Hippocampal formation (tissue), 2 donors: ENCODE measurements around the gene PTPA.
"Not testable (repeated sequence)": the region's sequence is repeated elsewhere in the genome, so short reads cannot be mapped to it uniquely, and the experiment has no call there.

Source experiments
- DNase-seq, 2 donors: peaks; one replicate each; lab custom pipeline; 2025; lab: John Stamatoyannopoulos, UW

PTPA gene

DNA sequence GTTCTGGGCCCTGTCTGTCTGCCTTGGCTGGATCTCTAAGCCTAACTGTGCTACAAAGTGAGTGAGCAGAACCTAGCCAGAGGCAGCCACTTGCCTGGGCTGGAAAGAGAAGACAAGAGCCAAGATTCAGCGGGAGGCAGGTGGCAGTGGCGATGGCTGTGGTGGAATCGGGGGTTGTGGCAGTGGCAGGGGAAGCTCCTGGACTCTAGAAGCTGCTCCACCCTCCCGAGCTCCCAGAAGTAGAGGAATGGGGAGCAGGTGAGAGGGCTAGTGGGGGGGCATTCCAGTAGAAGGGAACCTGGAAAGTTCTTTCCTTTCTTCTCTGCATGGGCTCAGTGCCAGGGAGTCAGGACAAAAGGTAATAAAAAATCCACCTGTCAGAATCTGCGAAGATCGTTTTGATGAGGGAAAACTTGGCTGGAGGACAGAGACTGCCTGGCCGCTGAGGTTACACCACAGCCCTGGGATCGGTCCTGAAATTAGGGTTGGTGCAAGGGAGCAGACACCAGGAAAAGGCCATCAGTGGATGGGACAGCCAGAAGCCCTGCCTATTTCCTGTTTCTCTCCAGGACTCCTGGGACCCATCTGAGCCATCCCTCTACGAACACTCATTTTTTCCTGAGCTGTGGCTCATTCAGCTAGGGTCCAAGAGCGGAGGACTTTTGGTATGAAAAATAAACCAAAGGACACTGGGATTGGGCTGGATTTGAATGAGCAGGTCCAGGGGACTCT lies 2.2 kb upstream of the PTPA start:
- no peak for DNase-seq

DNA sequence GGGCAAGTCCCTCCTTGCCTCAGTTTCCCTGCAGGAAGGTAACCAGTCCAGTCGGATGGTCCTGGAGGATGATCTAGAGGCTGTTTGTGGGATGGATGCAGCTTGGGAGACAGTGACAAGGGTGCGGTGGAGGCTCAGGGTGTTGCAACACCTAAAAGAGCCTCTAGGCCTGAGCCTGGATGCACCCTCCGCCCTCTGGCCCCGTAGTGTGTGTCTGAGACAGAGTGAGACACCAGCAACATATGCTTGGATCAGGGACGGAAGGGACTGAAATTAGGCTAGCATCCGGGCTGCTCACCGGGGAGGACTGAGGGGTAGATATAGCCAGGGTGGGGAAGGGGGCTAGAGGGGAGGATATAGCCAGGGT lies 1.7 kb upstream of the PTPA start:
- DNase-seq: no peak

DNA sequence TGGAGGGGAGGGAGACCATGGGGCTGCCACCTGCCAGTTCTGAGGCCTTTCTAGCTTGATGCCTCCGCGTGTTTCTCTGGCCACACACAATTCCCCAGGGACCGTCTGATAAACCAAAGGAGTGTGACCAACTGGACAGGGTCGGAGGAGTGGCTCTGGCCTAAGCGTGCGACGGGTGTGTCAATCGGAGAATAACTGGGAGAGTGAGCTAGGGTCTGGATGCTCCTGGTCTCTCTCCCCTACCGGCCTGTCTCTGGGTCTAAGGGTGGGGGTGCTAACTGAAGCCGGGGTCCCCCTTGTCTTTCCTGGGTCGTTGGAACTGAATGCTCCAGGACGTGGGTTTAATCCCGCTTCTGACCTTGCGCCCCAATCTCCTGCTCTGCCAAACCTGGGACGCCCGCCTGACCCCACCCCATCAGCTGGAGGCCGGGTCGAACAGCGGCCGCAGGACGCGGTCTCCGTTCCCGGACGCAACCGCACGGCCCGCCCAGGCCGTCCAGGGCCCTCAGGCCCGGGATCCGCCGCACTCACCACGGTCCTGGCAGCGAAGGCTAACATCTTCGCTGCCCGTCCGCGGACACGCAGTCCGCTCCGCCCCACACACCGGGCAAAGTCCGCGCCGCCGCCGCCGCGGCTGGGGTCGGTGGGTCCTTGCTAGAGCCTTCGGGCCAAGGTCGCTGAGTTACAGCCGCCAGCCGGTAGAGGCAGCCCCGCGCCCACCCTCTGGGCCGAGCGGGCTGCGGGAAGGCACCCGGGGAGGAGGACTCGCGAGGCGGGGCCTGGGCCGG lies 1.1 kb upstream of the PTPA start:
- no peak for DNase-seq

DNA sequence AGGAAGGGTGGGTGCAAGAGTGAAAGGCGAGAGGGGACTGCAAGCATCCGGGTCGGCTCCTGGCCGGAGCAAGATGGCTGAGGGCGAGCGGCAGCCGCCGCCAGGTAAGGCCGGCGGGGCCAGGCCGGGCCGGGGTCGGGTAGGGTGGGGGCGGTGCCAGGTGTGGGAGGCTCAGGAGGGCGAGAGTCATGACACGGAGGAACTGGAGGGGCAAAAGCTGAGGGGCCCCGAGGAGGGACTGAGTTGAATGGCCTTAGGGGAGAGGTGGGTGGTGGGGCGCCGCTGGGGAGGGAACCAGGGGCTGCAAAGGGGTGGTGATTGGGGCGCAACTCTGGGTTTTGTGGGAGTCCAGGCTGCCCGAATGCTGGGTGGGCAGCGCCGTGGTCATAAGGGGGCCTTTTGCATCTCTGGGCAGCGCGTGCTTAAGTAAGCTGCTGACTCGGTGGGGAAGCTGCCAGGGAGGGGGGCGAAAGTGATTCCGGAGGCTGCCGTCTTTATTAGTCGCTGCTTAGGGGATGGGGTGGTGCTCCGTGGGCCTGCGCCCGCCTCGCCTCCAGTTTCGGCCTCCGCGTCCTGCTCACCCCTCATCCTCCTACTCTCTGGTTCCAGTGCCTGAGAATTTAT lies 425 bp downstream of the PTPA start:
- DNase-seq: peak; percentile 10 to 38

DNA sequence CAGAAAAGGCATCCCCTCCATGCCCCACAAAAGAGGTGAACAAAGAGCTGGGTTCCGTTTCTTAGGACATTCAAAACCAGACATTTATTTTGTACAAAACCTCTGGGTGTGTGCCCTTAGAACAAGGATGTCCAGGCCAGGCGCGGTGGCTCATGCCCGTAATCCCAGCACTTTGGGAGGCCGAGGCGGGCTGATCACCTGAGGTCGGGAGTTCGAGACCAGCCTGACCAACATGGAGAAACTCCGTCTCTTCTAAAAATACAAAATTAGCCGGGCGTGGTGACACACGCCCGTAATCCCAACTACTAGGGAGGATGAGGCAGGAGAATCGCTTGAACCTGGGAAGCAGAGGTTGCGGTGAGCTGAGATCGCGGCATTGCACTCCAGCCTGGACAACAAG lies 1.3 kb downstream of the PTPA start:
- DNase-seq: not testable (repeated sequence)

DNA sequence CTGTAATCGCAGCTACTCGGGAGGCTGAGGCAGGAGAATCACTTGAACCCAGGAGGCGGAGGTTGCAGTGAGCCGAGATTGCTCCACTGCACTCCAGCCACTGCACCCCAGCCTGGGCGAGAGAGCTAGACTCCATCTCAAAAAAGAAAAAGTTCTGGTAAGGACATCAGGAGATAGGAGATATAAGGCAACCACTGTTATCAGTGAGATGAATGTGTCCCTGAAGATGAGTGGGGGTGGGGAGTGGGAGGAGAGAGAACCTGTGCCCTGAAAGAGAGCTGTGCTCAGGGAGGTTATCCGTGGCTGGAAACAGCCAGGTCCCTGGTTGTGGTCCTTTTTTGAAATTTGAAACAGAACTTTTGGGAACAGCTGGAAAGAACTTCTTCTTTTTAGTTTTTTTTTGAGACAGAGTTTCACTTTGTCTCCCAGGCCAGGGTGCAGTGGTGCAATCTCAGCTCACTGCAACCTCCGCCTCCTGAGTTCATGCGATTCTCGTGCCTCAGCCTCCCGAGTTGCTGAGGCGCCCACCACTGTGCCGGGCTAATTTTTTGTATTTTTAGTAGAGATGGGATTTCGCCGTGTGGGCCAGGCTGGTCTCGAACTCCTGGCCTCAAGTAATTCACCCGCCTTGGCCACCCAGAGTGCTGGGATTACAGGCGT lies 2.6 kb downstream of the PTPA start:
- DNase-seq: no peak

DNA sequence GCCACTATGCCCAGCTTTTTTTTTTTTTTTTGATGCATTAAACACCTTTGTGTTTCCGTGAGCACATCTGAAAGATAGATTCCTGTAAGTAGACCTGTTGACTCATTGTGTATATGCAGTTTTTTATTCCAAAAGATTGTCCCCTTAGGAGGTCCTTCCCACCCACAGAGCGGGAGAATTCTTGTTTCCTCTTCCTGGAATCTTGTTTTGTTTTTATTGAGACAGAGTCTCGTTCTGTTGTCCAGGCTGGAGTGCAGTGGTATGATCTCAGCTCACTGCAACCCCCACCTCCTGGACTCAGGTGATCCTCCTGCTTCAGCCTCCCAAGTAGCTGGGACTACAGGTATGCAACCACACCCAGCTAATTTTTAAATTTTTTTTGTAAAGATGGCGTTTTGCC lies 7.6 kb downstream of the PTPA start:
- DNase-seq: no peak

DNA sequence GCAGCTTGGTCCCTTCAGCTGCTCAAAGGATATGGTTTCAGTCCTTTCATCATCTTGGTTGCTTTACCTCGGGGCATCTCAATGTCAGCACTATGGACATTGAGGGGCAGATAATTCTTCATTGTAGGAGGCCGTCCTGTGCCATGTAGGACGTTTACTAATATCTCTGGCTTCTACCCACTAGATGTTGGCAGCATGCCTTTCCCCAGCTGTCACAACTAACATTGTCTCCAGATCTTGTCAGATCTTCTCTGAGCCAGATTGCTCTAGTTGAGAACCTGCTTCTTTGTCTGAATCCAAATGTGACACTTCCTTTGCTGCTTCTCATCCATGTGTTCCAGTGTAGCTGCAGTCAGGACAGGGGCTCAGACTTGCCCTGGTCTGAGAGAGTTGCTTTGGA lies 10.3 kb downstream of the PTPA start:
- DNase-seq: peak; percentile 34 to 39

DNA sequence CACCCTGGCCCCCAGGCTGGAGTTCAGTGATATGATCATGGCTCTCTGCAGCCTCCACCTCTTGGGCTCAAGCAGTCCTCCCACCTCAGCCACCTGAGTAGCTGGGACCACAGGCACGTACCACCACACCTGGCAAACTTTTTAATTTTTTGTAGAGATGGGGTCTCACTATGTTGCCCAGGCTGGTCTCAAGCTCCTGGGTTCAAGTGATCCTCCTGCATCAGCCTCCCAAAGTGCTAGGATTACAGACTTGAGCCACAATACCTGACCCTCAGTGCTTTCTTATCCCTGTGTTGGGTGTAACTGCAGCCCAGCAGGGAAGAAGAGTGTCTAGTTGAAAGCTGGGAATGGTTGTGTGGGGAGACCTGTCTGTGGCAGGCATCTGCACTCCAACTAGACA lies 10.9 kb downstream of the PTPA start:
- DNase-seq: no peak

DNA sequence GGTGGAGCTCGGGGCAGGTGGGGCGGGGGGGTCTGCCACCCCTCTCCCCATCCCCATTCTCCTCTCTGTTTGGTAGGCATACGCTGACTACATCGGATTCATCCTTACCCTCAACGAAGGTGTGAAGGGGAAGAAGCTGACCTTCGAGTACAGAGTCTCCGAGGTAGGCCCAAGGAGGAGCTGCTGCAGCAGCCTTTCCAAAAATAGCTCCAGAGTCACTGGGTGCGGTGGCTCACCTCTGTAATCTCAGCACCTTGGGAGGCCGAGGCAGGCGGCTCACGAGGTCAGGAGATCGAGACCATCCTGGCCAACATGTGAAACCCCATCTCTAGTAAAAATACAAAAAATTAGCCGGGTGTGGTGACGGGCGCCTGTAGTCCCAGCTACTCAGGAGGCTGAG lies 11.8 kb downstream of the PTPA start:
- DNase-seq: not testable (repeated sequence)

DNA sequence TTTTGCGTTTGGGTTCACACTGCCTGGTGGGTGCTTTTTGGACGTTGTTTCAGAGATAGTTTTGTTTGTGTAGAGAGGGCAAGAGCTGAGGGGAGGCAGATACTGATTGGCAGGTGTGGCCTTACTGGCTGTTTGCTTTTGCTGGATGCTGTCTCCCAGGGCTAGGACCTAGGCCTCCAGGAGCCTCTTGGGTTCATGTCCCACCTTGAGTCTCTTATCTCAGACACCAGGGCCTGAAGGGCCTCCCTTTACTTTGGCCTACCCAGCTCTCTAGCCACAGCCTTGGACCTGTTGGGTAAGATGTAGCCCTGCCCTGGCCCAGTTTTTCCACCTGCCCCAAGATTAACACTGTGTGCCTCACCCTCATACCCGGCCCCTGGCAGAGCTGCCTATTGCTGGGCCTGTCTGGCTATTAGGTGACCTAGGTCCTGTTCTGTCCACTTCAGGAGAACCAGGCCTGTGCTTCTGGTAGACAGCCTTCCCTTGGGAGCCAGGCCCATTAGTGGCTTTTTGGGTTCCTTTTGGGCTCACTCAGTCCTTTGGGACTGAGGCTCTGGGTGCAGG lies 13.4 kb downstream of the PTPA start:
- no peak for DNase-seq

DNA sequence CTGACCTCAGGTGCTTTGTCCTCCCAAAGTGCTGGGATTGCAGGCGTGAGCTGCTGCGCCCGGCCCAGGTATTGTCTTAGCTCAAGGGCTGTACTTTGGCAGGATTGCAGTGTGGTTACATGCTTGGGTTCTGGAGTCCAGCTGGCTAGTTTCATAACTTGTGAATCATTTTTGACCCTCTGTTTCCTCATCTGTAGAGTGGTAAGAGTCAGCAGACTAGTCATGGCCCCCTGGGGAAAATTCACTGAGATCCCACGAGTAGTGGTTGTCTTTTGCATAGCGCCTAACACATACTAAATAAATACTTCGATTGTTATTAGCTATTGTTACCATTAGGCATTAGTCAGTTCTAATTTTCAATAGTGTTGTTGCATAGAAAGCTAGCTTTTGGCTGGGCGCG lies 14.3 kb downstream of the PTPA start:
- no peak for DNase-seq

DNA sequence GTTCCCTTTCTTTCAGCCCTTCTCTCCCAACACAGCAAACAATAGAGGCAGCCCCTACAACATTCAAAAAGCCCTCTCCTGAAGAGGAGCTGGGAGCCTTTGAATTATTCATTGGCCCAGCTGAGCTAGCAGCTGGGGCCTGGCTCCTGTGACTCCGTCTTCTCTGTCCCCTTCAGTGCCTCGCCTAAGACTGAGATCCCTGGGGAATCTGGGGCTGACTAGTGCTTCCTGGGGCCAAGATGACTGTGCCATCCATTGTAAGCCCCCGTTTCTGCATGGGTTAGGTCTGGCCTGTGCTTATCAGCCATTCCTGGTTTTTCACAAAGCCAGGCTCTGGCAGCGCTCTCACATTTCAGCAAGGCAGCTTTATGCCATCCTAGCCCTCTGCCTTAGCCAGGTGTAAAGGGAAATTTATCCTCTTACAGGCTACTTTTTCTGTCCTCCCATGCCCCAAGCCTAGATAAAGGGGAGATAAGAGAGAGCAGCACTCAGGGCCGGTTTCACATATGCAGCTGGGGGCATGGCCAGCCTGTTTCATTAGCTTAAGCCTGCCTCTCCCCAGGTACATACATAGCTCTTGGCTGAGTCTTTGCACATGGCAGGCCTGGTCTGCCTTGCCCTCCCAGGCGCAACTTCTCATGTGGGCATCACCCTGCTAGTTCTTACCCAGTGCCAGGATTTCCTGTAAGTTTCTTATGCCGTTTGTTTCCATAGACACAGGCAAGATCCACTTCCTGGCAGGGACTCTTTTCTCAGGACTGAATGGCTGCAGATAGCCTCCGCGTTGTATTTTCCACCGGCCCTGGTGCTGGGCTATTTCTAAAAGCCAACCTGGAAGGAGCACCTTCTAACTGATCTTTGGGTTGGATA lies 15.8 kb downstream of the PTPA start:
- peak in 1 of 2 donors; percentile 18 for DNase-seq

DNA sequence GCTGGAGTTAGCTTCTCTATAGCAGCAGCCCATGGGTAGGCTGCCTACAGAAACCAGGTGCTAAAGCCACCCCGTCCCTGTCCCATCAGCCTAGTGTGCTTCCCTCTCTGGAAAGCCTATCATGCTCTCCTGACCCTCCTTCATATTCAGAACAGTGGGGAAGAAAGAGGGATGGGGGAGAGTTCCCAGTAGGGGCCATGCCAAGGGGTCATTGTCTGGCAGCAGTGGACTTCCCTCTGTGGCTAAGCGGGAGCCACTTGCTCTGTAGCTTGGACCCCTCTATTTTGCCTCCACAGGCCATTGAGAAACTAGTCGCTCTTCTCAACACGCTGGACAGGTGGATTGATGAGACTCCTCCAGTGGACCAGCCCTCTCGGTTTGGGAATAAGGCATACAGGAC lies 17.5 kb downstream of the PTPA start:
- no peak for DNase-seq

DNA sequence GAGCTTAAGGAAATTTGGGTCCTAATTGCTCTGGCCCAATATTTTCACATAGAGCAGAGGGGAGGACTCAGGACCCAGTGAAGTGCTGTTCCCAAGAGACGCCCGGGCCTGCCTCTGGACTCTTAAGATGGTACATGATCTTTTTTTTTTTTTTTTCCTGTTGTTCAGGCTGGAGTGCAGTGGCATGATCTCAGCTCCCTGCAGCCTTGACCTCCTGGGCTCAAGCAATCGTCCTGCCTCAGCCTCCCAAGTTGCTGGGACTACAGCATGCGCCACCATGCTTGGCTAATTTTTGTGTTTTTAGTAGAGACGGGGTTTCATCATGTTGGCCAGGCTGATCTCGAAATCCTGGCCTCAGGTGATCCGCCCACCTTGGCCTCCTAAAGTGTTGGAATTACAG lies 19.1 kb downstream of the PTPA start:
- DNase-seq: not testable (repeated sequence)

DNA sequence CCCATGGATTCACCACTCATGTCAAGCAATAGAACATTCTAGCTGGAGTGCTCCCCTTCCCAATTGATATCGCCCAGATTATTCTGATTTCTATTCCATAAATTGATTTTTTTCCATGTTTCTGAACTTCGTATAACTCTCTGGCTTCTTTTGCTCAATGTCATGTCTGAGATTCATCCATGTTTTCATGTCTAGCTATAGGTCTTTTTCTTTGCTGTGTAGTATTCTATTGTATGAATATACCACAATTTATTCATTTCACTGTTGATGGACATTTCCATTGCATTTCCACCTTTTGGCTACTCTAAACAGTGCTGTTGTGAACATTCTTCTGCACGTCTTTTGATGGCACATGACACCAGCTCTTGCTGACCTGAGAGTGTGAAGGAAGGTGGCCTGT lies 19.6 kb downstream of the PTPA start:
- no peak for DNase-seq

DNA sequence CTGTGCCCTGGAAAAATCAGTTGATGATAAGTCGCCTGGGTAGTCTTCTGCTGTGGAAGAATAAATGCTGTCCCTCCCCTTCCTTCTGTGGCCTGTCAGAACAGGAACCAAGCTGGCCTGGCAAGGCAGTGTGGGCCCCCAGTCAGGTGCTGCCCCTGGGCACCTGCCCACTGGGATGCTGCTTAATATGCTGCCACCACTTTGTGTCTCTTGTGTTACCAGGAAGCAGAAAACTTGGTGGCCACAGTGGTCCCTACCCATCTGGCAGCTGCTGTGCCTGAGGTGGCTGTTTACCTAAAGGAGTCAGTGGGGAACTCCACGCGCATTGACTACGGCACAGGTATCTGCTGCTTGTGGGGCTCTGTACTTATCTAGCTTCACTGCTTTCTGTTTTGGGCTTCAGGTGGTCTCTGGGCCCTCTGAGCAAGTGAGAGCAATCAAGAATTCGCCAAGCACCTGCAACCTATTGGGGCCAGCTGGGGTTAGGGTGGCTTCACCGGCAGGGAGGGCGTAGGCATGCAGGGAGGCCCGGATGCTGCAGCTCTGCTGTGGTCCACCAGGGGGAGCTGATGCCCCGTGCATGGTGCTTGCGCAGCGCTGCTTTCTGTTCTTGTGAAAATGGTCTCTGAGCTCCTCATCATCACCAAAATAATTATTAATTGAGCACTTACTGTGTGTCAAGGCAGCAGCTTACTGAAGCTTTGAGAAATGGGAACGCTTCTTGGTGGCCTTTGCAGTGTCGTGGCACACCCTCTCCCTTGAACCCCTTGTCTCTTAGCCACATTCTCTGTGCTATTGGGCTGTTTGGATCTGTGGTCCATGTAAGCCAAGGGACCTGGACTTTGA lies 20.3 kb downstream of the PTPA start:
- DNase-seq: peak; percentile 53 to 55

DNA sequence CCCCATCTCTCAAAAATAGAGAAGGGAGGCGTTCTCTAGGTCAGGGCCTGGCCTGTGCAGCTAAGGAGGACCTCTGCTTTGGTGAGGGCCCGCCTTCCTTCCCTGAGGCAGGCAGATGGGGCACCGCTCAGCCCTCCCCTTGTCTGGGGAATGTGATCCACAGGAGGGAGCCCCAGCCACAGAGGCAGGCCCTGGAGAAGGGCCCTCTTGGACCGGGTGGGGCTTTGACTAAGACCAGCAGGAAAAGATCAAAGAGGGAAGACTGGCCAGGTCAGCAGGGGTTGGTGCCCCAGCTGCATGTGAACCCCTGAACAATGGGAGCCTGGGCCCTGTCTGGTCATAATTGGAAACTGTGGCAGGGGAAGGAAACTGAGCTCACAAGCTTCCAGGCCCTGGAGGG lies 21.9 kb downstream of the PTPA start:
- no peak for DNase-seq

DNA sequence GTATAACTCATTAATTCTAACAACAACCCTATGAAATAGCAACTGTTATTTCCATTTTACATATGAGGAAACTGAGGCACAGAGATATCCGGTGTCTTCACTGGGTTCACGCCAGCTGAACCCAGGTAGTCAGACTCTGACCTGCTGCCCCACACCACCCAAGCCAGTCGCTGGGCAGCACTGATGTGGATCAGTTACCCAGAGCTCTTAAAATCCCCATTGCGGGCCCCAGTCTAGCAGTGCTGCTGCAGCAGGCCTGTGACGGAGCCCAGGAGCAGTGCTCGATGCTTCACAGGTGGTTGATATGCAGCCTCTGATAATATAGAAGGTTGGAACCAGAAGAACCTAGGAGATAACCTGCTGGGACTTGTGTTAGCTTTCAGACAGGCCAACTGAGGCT lies 24.3 kb downstream of the PTPA start:
- no peak for DNase-seq

DNA sequence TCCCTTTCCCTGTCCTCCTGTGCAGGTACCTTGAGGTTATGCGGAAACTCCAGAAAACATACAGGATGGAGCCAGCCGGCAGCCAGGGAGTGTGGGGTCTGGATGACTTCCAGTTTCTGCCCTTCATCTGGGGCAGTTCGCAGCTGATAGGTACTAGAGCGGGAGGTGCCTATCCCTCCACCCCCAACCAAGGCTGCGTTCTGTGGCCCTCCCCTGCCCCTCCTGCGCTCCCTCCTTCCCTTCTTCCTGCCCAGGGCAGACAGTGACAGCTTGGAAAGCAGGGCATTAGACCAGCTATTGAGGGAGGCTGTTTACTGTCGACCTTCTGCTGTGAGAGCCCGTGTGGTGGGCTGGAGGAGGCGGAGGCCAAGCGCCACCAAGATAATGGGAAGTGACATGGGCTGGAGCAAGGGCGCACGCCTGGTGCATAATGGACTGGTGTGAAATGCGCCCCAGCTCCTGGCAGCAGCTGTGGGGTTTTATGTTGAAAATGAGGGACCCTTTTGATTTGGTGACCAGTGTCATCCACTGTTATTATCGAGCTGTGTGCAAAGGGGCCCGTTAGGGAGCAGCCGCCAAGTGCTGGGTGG lies 25.3 kb downstream of the PTPA start:
- no peak for DNase-seq
